GM23248 (cell line): ENCODE measurements around the gene UBE4A. TPM values are rescaled to one million over a fixed set of nuclear protein-coding genes. Genes with fewer than 3 reads are reported as not detected.

ENCODE experiments used
- DNase-seq: peaks from one replicate; pipeline ENCODE4 v3.0.0-alpha.2; 2015
- H2AFZ ChIP-seq: fragments of 200-600 bp; sonication (generic); 2 replicates; pipeline ENCODE4 v1.6.1; 2016; ENCODE audit warnings: antibody characterized with exemption
- H3F3A ChIP-seq: fragments of 200-600 bp; sonication (generic); 2 replicates; pipeline ENCODE4 v1.6.1; 2016; ENCODE audit warnings: mild to moderate bottlenecking, antibody characterized with exemption, mixed run types; ENCODE audit not compliant: insufficient read depth
- H3K27ac ChIP-seq: fragments of 200-600 bp; sonication (generic); 2 replicates; pipeline ENCODE4 v1.5.1; 2016; ENCODE audit warnings: mild to moderate bottlenecking
- H3K27me3 ChIP-seq: fragments of 200-600 bp; sonication (generic); replicated peaks from 2 replicates; pipeline ENCODE4 v1.6.1; 2016; ENCODE audit warnings: mild to moderate bottlenecking; ENCODE audit not compliant: insufficient read depth
- H3K36me3 ChIP-seq: fragments of 200-600 bp; sonication (generic); 2 replicates; pipeline ENCODE4 v1.6.1; 2016; ENCODE audit warnings: low read depth, mild to moderate bottlenecking
- H3K4me1 ChIP-seq: fragments of 200-600 bp; sonication (generic); 2 replicates; pipeline ENCODE4 v1.6.1; 2016; ENCODE audit warnings: mild to moderate bottlenecking; ENCODE audit not compliant: insufficient read depth
- H3K4me2 ChIP-seq: fragments of 200-600 bp; sonication (generic); one replicate; pipeline ENCODE4 v1.6.1; 2016; ENCODE audit warnings: mild to moderate bottlenecking; ENCODE audit not compliant: unreplicated experiment
- H3K4me3 ChIP-seq: fragments of 200-600 bp; sonication (generic); 2 replicates; pipeline ENCODE4 v1.5.1; 2016; ENCODE audit warnings: mild to moderate bottlenecking
- H3K79me2 ChIP-seq: fragments of 200-600 bp; sonication (generic); 2 replicates; pipeline ENCODE4 v1.6.1; 2016; ENCODE audit warnings: mild to moderate bottlenecking; ENCODE audit not compliant: insufficient read depth
- H3K9ac ChIP-seq: fragments of 200-600 bp; sonication (generic); 2 replicates; pipeline ENCODE4 v1.6.1; 2016; ENCODE audit warnings: mild to moderate bottlenecking
- H3K9me2 ChIP-seq: fragments of 200-600 bp; sonication (generic); 2 replicates; pipeline ENCODE4 v1.6.1; 2016; ENCODE audit warnings: mixed run types, mild to moderate bottlenecking, moderate library complexity; ENCODE audit not compliant: insufficient read depth
- H3K9me3 ChIP-seq: fragments of 200-600 bp; sonication (generic); one replicate; pipeline ENCODE4 v1.6.1; 2017; ENCODE audit warnings: low read depth
- H4K20me1 ChIP-seq: fragments of 200-600 bp; sonication (generic); 2 replicates; pipeline ENCODE4 v1.6.0; 2016; ENCODE audit not compliant: insufficient read depth
- EZH2 ChIP-seq: fragments of 200-600 bp; sonication (generic); IDR thresholded peaks from 2 replicates; pipeline ENCODE4 v1.6.1; 2018; ENCODE audit warnings: antibody characterized with exemption, mild to moderate bottlenecking; ENCODE audit not compliant: insufficient read depth, poor library complexity, severe bottlenecking
- EZH2phosphoT487 ChIP-seq: fragments of 200-600 bp; sonication (generic); IDR thresholded peaks from 2 replicates; pipeline ENCODE4 v1.6.1; 2018; ENCODE audit warnings: antibody characterized with exemption, moderate library complexity, mild to moderate bottlenecking, low read depth; ENCODE audit not compliant: insufficient read depth
- WGBS, 2 experiments: methylation state at CpG; one replicate each; pipeline ENCODE4 v1.1.6; 2015 to 2017; ENCODE audit warnings: low lambda C conversion rate in 2 of 2, low coverage in 1 of 2; ENCODE audit errors: missing lambda C conversion rate in 2 of 2; 5-methylcytosine and 5-hydroxymethylcytosine counted together
- in situ Hi-C: fragments of 300-500 bp; cut with MboI; formaldehyde crosslinking; loops from 2 replicates; pipeline ENCODE4 v1.15.0; 2020
- polyA plus RNA-seq: library from polyadenylated mRNA; unstranded; fragments of >200 nt; fragmentation: Nextera tagmentation; extraction: Ambion mirVana; gene quantifications from 2 replicates; pipeline ENCODE4 v1.2.1, GENCODE V29; 2016
- total RNA-seq: library from RNA; depleted of rRNA; stranded (reverse); fragments of >200 nt; shearing (Covaris generic); gene quantifications from 2 replicates; pipeline ENCODE4 v1.2.3, GENCODE V29; 2014

UBE4A gene
- total and polyA plus RNA-seq, 2 experiments from 2014 or later, result 25.4 to 50.6 TPM

DNA sequence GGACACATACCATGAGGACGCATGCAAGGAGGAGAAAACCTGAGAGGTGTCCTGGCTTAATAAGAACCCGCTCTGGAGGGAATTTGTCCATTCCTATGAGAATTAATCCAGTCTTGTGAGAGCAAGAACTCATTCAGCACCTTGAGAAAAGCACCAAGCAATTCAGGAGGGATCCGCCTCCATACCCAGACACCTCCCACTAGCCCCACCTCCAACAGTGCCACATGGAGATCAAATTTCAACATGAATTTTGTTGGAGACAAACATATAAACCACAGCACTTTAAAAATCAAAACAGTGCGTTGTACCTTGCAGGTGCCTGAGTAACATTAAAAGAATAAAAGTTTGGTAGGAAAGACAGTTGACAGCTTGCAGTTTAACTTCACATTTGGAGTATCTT, 11.4 kb downstream of the UBE4A start:
- Histone ChIP-seq H3K9me3 (no peaks in the 10 kb centered on the region), H2AFZ (no peak overlapping the region), H3K27ac (no peak overlapping the region), H3K4me1 (no peaks in the 10 kb centered on the region), H3K27me3 (no peaks in the 10 kb centered on the region), H3K36me3 (peaks cover 64% of the 10 kb centered on the region), H4K20me1 (no peaks in the 10 kb centered on the region; the same call in 1 of the 2 replicates), H3K4me3 (no peak overlapping the region), H3K9me2 (no peaks in the 10 kb centered on the region), H3F3A (no peaks in the 10 kb centered on the region), H3K9ac (no peak overlapping the region), H3K79me2 (no peaks in the 10 kb centered on the region), H3K4me2 (no peak overlapping the region)
- no peak for TF ChIP-seq EZH2phosphoT487
- no peak for TF ChIP-seq EZH2
- DNase-seq, result no peak
- whole genome bisulfite sequencing, 2 experiments, result 95 to 96% methylated on average over 4 of the region's 4 CpGs
- in situ Hi-C loops, result no loop called here

DNA sequence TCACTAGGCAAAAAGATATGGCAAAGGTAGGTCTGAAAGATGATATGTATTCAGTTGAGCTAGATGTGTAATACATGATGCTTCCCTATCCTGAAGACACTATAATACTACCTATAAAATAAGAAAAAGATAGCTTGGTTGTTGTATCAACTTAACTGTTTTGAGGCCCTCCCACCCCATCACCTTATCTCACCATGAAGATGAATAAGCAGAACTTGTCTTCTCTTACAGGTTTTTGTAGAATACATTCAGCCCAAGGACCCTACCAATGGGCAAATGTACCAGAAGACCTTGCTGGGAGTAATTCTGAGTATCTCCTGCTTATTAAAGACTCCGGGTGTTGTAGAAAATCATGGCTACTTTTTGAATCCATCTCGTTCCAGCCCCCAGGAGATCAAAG, 13.9 kb downstream of the UBE4A start:
- H4K20me1 ChIP-seq, result no peaks in the 10 kb centered on the region; the same call in 1 of the 2 replicates
- H3K9ac ChIP-seq, result no peak overlapping the region
- in situ Hi-C loops, result no loop called here
- no peaks in the 10 kb centered on the region for H3K79me2 ChIP-seq
- no peaks in the 10 kb centered on the region for H3K4me1 ChIP-seq
- H3K9me2 ChIP-seq, result no peaks in the 10 kb centered on the region
- no peak overlapping the region for H3K4me3 ChIP-seq
- no peaks in the 10 kb centered on the region for H3F3A ChIP-seq
- no peak overlapping the region for H3K27ac ChIP-seq
- TF ChIP-seq EZH2 (no peak), EZH2phosphoT487 (no peak)
- no peak overlapping the region for H3K4me2 ChIP-seq
- WGBS, 2 experiments, result 91 to 100% methylated on average over 2 of the region's 2 CpGs
- H3K27me3 ChIP-seq, result no peaks in the 10 kb centered on the region
- H2AFZ ChIP-seq, result no peak overlapping the region
- H3K9me3 ChIP-seq, result no peaks in the 10 kb centered on the region
- peaks cover 75% of the 10 kb centered on the region for H3K36me3 ChIP-seq
- DNase-seq, result no peak

GRCh38 chr11:118373871-118374270, 14.5 kb downstream of the UBE4A start:
- H3K36me3 ChIP-seq, result peaks cover 76% of the 10 kb centered on the region
- no peaks in the 10 kb centered on the region; the same call in 1 of the 2 replicates for H4K20me1 ChIP-seq
- DNase-seq, result no peak
- no peak overlapping the region for H3K9ac ChIP-seq
- H3K9me3 ChIP-seq, result no peaks in the 10 kb centered on the region
- H3K4me2 ChIP-seq, result no peak overlapping the region
- no peaks in the 10 kb centered on the region for H3F3A ChIP-seq
- no peak overlapping the region for H2AFZ ChIP-seq
- no peaks in the 10 kb centered on the region for H3K9me2 ChIP-seq
- H3K79me2 ChIP-seq, result no peaks in the 10 kb centered on the region
- H3K4me3 ChIP-seq, result no peak overlapping the region
- no peak overlapping the region for H3K27ac ChIP-seq
- TF ChIP-seq EZH2 (no peak), EZH2phosphoT487 (no peak)
- 78 to 79% methylated on average over 5 of the region's 5 CpGs for WGBS, 2 experiments
- H3K27me3 ChIP-seq, result no peaks in the 10 kb centered on the region
- no peaks in the 10 kb centered on the region for H3K4me1 ChIP-seq
- in situ Hi-C loops, result no loop called here

DNA sequence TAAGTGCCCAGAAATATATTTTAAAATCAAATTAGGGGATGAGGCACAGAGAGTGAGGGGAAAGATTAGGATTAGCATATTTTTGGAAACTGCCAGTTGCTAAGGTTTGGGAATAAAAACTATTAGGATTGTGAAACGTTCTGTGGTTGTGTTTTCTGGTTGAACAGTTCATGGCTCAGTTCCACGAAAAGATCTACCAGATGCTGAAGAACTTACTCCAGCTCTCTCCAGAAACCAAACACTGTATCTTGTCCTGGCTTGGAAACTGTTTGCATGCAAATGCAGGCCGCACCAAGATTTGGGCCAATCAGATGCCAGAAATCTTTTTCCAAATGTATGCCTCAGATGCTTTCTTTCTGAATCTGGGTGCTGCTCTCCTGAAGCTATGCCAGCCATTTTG, 15.3 kb downstream of the UBE4A start:
- Histone ChIP-seq H3K36me3 (peaks cover 71% of the 10 kb centered on the region), H3K4me2 (no peak overlapping the region), H4K20me1 (no peaks in the 10 kb centered on the region; the same call in 1 of the 2 replicates), H3F3A (no peaks in the 10 kb centered on the region), H3K9ac (no peak overlapping the region), H3K9me2 (no peaks in the 10 kb centered on the region), H2AFZ (no peak overlapping the region), H3K4me3 (no peak overlapping the region), H3K4me1 (no peaks in the 10 kb centered on the region), H3K27ac (no peak overlapping the region), H3K27me3 (no peaks in the 10 kb centered on the region), H3K9me3 (no peaks in the 10 kb centered on the region), H3K79me2 (no peaks in the 10 kb centered on the region)
- in situ Hi-C loops, result no loop called here
- DNase-seq, result peak; percentile 51
- TF ChIP-seq EZH2phosphoT487 (no peak), EZH2 (no peak)
- WGBS, 2 experiments, result 14 to 20% methylated on average over 3 of the region's 3 CpGs

DNA sequence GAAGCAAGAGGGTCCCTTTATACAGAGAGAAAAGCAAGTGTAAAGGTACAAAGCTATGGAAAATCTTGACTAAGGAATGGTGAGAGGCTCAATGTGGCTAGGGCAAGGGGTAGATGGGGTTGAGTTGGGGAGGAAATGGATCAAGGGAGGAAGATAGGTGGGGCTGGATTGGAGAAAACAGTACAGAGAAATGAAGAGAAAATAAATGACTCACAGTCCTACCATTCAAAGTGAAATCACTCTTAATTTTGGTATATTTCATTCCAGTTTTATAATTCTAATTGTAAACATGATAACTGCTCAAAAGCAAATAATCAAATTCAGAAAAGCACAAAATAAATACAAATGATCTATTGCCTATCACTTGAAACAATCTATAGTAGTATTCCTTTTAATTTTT, 16.6 kb downstream of the UBE4A start:
- DNase-seq, result no peak
- H3K4me3 ChIP-seq, result no peak overlapping the region
- H2AFZ ChIP-seq, result no peak overlapping the region
- no peak overlapping the region for H3K27ac ChIP-seq
- H3K79me2 ChIP-seq, result no peaks in the 10 kb centered on the region
- no peak overlapping the region for H3K4me2 ChIP-seq
- no peaks in the 10 kb centered on the region for H3K4me1 ChIP-seq
- no peaks in the 10 kb centered on the region; the same call in 1 of the 2 replicates for H4K20me1 ChIP-seq
- no peak overlapping the region for H3K9ac ChIP-seq
- in situ Hi-C loops, result no loop called here
- no peaks in the 10 kb centered on the region for H3K9me3 ChIP-seq
- H3K9me2 ChIP-seq, result no peaks in the 10 kb centered on the region
- no peak for TF ChIP-seq EZH2
- no peak for TF ChIP-seq EZH2phosphoT487
- H3F3A ChIP-seq, result no peaks in the 10 kb centered on the region
- peaks cover 63% of the 10 kb centered on the region for H3K36me3 ChIP-seq
- H3K27me3 ChIP-seq, result no peaks in the 10 kb centered on the region
